Measurements from ENCODE around the gene MAGEB4. TPM values are rescaled to one million over a fixed set of nuclear protein-coding genes. Genes with fewer than 3 reads are reported as not detected.

MAGEB4 gene
- polyA plus RNA-seq, 1 donor (not counting 4 experiments of a cell fraction or from before 2014, with no cell fraction given) = not detected

DNA sequence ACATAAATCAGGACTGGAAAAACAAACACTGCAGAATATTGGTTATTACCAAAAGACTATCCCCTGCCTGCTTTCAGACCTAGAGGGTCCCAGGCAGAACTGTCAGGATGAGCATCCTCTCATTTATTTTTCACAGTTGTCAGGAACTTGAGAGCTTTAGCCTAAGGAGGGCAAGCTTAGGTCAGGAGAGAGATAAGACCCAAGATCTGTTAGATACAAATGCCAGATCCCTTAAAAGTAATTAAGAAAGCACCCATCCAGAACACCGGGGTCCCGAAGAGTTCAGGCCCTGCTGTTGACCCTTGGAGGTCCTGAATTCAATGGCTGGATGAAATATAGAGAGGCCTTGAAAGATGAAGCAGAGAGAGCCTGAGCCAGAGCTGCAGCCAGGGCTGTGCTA is 17.3 kb upstream of the MAGEB4 start:
- H3K9ac ChIP-seq (ENCODE audit: control insufficient read depth, extremely low read depth, insufficient read depth, low read length) = no peak overlapping the region
- no peaks in the 10 kb centered on the region for H3K36me3 ChIP-seq (ENCODE audit: control insufficient read depth in 2 of 2, extremely low read depth in 1 of 2, insufficient read depth in 2 of 2, low read length in 2 of 2)
- no peak overlapping the region for H3K4me2 ChIP-seq (ENCODE audit: control insufficient read depth, extremely low read depth, insufficient read depth, low read depth, low read length)

DNA sequence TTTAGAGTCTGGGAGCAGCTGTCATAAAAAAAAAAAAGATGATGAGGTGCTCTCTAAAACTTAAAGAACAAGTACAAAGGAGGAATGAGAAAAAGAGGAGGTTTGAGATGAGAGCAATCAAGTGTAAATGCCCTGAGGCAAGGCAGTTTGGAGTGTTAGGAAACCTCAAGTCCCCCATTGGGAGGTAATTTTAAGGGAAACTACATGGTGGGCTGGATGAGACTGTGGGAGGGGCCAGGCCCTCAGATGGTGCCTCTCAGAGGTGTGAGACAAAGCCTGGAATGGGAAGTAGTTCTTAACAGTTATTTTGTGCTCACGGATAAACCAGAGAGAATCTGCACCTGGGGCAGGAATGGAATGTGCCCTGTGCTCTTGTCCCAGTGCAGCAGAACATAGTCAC is 13.3 kb upstream of the MAGEB4 start:
- Histone ChIP-seq H2AFZ (ENCODE audit: control insufficient read depth, low read length) (no peak overlapping the region), H3K9ac (ENCODE audit: control insufficient read depth, extremely low read depth, insufficient read depth, low read length) (no peak overlapping the region), H3K4me1 (ENCODE audit: control insufficient read depth, extremely low read depth, insufficient read depth, low read length) (no peaks in the 10 kb centered on the region), H3K9me3 (ENCODE audit: control insufficient read depth, low read depth, low read length) (no peaks in the 10 kb centered on the region), H3K27me3 (ENCODE audit: control insufficient read depth, extremely low read depth, insufficient read depth, low read length) (no peaks in the 10 kb centered on the region), H3K79me2 (ENCODE audit: control insufficient read depth, insufficient read depth, low read length) (no peaks in the 10 kb centered on the region), H3K4me3 (ENCODE audit: control insufficient read depth in 2 of 3, extremely low read depth in 1 of 3, insufficient read depth in 2 of 3, low read depth in 1 of 3, low read length in 3 of 3) (no peak overlapping the region), H3K4me2 (ENCODE audit: control insufficient read depth, extremely low read depth, insufficient read depth, low read depth, low read length) (no peak overlapping the region), H3K36me3 (ENCODE audit: control insufficient read depth in 2 of 2, extremely low read depth in 1 of 2, insufficient read depth in 2 of 2, low read length in 2 of 2) (no peaks in the 10 kb centered on the region), H4K20me1 (ENCODE audit: control insufficient read depth, extremely low read depth, insufficient read depth, low read length) (no peaks in the 10 kb centered on the region), H3K27ac (ENCODE audit: control insufficient read depth, insufficient read depth, low read length) (no peak overlapping the region), H3K9me1 (ENCODE audit: control insufficient read depth, extremely low read depth, insufficient read depth, low read length) (no peaks in the 10 kb centered on the region)
- DNase-seq (ENCODE audit: low read depth, low spot score) (no peak), FAIRE-seq (no peak)
- TF ChIP-seq EZH2 (IDR thresholded peaks at IDR 0.05; ENCODE audit: low read length) (no peak), CTCF (optimal IDR thresholded peaks at IDR 0.05 in 1 of 3, IDR thresholded peaks at IDR 0.05 in 1 of 3, conservative IDR thresholded peaks at IDR 0.05 in 1 of 3; ENCODE audit: extremely low read depth in 1 of 3, insufficient read depth in 2 of 3, low read length in 3 of 3) (no peak)
- dilution Hi-C loops (cut with MboI; ENCODE audit: extremely low pct_ligation_motif_present, low sequenced_read_pairs) = no loop called here

More for the DNA sequence above, 17.3 kb upstream of the MAGEB4 start:
- dilution Hi-C loops (cut with MboI; ENCODE audit: extremely low pct_ligation_motif_present, low sequenced_read_pairs) = no loop called here
- H4K20me1 ChIP-seq (ENCODE audit: control insufficient read depth, extremely low read depth, insufficient read depth, low read length) = no peaks in the 10 kb centered on the region
- H3K79me2 ChIP-seq (ENCODE audit: control insufficient read depth, insufficient read depth, low read length) = no peaks in the 10 kb centered on the region
- no peak for FAIRE-seq
- no peak for DNase-seq (ENCODE audit: low read depth, low spot score)
- no peak overlapping the region for H3K27ac ChIP-seq (ENCODE audit: control insufficient read depth, insufficient read depth, low read length)
- H3K27me3 ChIP-seq (ENCODE audit: control insufficient read depth, extremely low read depth, insufficient read depth, low read length) = no peaks in the 10 kb centered on the region
- no peak for TF ChIP-seq EZH2 (IDR thresholded peaks at IDR 0.05; ENCODE audit: low read length)
- H3K4me1 ChIP-seq (ENCODE audit: control insufficient read depth, extremely low read depth, insufficient read depth, low read length) = no peaks in the 10 kb centered on the region
- no peaks in the 10 kb centered on the region for H3K9me1 ChIP-seq (ENCODE audit: control insufficient read depth, extremely low read depth, insufficient read depth, low read length)
- H3K4me3 ChIP-seq (ENCODE audit: control insufficient read depth in 2 of 3, extremely low read depth in 1 of 3, insufficient read depth in 2 of 3, low read depth in 1 of 3, low read length in 3 of 3) = no peak overlapping the region
- no peaks in the 10 kb centered on the region for H3K9me3 ChIP-seq (ENCODE audit: control insufficient read depth, low read depth, low read length)
- no peak overlapping the region for H2AFZ ChIP-seq (ENCODE audit: control insufficient read depth, low read length)

- H3K4me3 ChIP-seq (ENCODE audit: control insufficient read depth in 2 of 3, extremely low read depth in 1 of 3, insufficient read depth in 2 of 3, low read depth in 1 of 3, low read length in 3 of 3) = no peak within 1 kb of the TSS
- H3K9ac ChIP-seq (ENCODE audit: control insufficient read depth, extremely low read depth, insufficient read depth, low read length) = no peak within 1 kb of the TSS
- no peaks in the 10 kb centered on the region for H3K9me3 ChIP-seq (ENCODE audit: control insufficient read depth, low read depth, low read length)
- FAIRE-seq (no peak), DNase-seq (ENCODE audit: low read depth, low spot score) (no peak)
- H3K9me1 ChIP-seq (ENCODE audit: control insufficient read depth, extremely low read depth, insufficient read depth, low read length) = no peaks in the 10 kb centered on the region
- TF ChIP-seq CTCF (optimal IDR thresholded peaks at IDR 0.05 in 1 of 3, IDR thresholded peaks at IDR 0.05 in 1 of 3, conservative IDR thresholded peaks at IDR 0.05 in 1 of 3; ENCODE audit: extremely low read depth in 1 of 3, insufficient read depth in 2 of 3, low read length in 3 of 3) (no peak), EZH2 (IDR thresholded peaks at IDR 0.05; ENCODE audit: low read length) (no peak)
- H3K4me2 ChIP-seq (ENCODE audit: control insufficient read depth, extremely low read depth, insufficient read depth, low read depth, low read length) = no peak within 1 kb of the TSS
- no peaks in the 10 kb centered on the region for H3K79me2 ChIP-seq (ENCODE audit: control insufficient read depth, insufficient read depth, low read length)
- dilution Hi-C loops (cut with MboI; ENCODE audit: extremely low pct_ligation_motif_present, low sequenced_read_pairs) = no loop called here
- H3K4me1 ChIP-seq (ENCODE audit: control insufficient read depth, extremely low read depth, insufficient read depth, low read length) = no peaks in the 10 kb centered on the region
- H4K20me1 ChIP-seq (ENCODE audit: control insufficient read depth, extremely low read depth, insufficient read depth, low read length) = no peaks in the 10 kb centered on the region
- H2AFZ ChIP-seq (ENCODE audit: control insufficient read depth, low read length) = no peak within 1 kb of the TSS
- H3K36me3 ChIP-seq (ENCODE audit: control insufficient read depth in 2 of 2, extremely low read depth in 1 of 2, insufficient read depth in 2 of 2, low read length in 2 of 2) = no peaks in the 10 kb centered on the region
- no peak within 1 kb of the TSS for H3K27ac ChIP-seq (ENCODE audit: control insufficient read depth, insufficient read depth, low read length)
- H3K27me3 ChIP-seq (ENCODE audit: control insufficient read depth, extremely low read depth, insufficient read depth, low read length) = no peaks in the 10 kb centered on the region
These were observed 11.4 kb upstream of the MAGEB4 start, which contains the start of gene MAGEB3 for GRCh38 chrX:30230395-30230794. MAGEB3 (plus strand) TSS chrX:30230657; CDS start chrX:30235925, 5,268 bp downstream.
